GM18498 (cell line): ENCODE data around the gene SPTBN4.
"Not testable (repeated sequence)": the region's sequence is repeated elsewhere in the genome, so short reads cannot be mapped to it uniquely, and the experiment has no call there.

Source experiments
- ATAC-seq: cut with Tn5 transposase; IDR thresholded peaks from one replicate; pipeline ENCODE4 v1.9.1; 2021; ENCODE audit warnings: mild to moderate bottlenecking, moderate library complexity; ENCODE audit not compliant: unreplicated experiment

The SPTBN4 gene

GRCh38 chr19:40502647-40503319, 36.0 kb downstream of the SPTBN4 start:
- ATAC-seq, result no peak

DNA sequence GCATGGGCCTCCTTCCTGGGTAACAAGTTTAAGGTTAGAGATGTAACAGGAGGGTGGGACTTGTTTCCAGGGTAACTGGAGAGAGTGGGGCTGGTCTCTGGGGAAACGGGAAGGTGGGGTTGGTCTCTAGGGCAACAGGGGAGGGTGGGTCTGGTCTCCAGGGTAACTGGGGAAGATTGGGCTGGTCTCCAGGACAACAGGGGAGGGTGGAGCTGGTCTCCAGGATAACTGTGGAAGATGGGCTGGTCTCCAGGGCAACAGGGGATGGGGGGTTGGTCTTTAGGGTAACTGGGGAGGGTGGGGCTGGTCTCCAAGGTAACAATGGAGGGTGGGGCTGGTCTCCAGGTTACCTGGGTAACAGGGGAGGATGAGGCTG, 36.5 kb downstream of the SPTBN4 start:
- no peak for ATAC-seq

GRCh38 chr19:40506099-40506498, 39.3 kb downstream of the SPTBN4 start:
- no peak for ATAC-seq

- no peak for ATAC-seq
These were observed 41.1 kb downstream of the SPTBN4 start for GRCh38 chr19:40507892-40508291.

GRCh38 chr19:40508739-40509260, 42.0 kb downstream of the SPTBN4 start:
- no peak for ATAC-seq

DNA sequence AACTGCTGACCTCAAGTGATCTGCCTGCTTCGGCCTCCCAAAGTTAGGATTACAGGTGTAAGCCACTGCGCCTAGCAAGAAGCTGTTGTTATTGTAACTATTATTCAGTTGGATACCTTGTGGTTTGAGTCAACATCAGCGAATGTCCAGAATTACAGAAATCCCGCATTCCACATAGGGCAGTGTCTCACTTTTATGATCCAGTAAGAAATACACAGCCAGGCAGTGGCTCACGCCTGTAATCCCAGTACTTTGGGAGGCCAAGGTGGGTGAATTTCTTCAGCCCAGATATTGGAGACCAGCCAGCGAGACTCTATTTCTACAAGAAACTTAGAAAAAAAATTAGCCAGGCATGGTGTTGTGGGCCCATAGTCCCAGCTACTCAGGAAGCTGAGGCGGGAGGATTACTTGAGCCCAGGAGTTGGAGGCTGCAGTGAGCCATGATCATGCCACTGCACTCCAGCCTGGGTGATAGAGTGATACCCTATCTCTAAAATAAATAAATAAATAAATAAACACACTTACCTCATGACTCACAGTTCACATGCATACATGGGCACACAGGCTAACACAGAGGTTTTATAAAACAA, 43.8 kb downstream of the SPTBN4 start:
- no peak for ATAC-seq

DNA sequence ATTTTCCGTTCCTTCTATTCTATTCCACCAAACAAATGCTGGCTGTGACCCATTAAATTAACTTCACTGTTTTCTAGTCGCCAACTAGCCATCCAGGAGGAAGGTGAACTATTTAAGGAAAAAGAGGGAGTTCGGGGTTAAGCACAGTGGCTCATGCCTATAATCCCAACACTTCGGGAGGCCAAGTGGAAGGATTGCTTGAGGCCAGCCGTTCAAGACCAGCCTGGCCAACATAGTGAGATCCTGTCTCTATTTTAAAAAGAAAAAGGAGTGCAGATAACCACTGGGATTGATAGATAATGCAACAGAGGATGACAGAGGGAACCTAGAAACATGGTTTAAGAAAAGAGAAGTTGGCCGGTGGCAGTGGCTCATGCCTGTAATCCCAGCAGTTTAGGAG, 44.7 kb downstream of the SPTBN4 start:
- ATAC-seq, result no peak

DNA sequence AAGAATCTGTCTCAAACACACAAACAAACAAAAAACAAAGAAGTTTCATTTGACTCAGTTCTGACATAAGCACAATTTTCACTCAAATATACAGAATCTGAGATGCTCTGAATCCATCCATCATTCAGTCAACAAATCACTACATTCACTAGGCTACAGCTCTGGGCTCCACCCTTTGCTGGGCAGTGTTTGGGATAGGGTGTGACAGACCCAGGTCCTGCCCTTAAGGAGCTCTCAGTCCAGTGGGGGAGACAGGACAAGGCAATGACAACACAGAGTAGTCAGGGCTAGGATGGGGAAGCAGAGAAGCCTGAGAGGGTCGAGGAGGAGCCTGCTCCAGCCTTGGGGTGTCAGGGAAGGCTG, 45.3 kb downstream of the SPTBN4 start:
- no peak for ATAC-seq

GRCh38 chr19:40512473-40513344, 45.9 kb downstream of the SPTBN4 start:
- no peak for ATAC-seq

GRCh38 chr19:40513345-40513678, 46.5 kb downstream of the SPTBN4 start:
- no peak for ATAC-seq

- ATAC-seq, result no peak
These were observed 47.0 kb downstream of the SPTBN4 start for GRCh38 chr19:40513741-40514315.

GRCh38 chr19:40517248-40517647, 50.4 kb downstream of the SPTBN4 start:
- ATAC-seq, result no peak

- ATAC-seq, result no peak
These were observed 52.8 kb downstream of the SPTBN4 start for GRCh38 chr19:40519352-40520322.

DNA sequence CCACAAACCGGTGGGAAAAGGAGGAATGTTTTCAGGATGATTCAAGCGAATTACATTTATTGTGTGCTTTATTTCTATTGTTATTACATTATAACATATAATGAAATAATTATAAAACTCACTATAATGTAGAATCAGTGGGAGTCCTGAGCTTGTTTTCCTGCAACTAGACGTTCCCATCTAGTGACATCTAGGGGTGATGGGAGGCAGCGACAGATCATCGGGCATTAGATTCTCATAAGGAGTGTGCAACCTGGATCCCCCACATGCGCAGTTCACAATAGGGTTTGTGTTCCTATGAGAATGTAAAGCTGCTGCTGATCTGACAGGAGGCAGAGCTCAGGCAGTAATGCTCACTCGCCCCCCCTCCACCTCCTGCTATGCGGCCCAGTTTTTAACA, 54.5 kb downstream of the SPTBN4 start:
- ATAC-seq, result no peak

- ATAC-seq, result not testable (repeated sequence)
These were observed 55.1 kb downstream of the SPTBN4 start for GRCh38 chr19:40521900-40522299.

DNA sequence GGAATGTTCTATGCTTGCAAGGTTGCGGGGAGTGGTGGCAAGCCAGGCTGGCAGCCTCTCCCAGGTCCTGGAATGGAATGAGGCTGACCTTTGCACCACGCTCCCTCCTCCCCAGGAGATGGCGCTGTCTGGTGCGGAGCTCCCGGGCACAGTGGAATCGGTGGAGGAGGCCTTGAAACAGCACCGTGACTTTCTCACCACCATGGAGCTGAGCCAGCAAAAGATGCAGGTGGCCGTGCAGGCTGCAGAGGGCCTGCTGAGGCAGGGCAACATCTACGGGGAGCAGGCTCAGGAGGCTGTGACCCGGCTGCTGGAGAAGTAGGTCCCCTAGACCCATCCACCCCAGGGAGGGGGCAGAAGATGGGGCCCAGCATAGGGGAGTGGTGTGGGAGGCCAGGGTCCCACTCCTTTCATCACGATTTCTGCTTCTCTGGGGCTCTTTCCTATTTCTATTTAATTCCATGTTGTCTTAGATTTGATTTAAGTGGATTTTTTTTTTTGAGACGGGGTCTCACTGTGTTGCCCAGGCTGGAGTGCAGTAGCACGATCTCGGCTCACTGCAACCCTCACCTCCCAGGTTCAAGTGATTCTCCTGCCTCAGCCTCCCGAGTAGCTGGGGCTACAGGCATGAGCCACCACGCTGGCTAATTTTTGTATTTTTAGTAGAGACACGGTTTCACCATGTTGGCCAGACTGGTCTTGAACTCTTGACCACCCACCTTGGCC, 56.7 kb downstream of the SPTBN4 start:
- no peak for ATAC-seq

- ATAC-seq, result no peak
These were observed 57.3 kb downstream of the SPTBN4 start for GRCh38 chr19:40524133-40524549.

- ATAC-seq, result no peak
These were observed 57.9 kb downstream of the SPTBN4 start for GRCh38 chr19:40524655-40525054.

DNA sequence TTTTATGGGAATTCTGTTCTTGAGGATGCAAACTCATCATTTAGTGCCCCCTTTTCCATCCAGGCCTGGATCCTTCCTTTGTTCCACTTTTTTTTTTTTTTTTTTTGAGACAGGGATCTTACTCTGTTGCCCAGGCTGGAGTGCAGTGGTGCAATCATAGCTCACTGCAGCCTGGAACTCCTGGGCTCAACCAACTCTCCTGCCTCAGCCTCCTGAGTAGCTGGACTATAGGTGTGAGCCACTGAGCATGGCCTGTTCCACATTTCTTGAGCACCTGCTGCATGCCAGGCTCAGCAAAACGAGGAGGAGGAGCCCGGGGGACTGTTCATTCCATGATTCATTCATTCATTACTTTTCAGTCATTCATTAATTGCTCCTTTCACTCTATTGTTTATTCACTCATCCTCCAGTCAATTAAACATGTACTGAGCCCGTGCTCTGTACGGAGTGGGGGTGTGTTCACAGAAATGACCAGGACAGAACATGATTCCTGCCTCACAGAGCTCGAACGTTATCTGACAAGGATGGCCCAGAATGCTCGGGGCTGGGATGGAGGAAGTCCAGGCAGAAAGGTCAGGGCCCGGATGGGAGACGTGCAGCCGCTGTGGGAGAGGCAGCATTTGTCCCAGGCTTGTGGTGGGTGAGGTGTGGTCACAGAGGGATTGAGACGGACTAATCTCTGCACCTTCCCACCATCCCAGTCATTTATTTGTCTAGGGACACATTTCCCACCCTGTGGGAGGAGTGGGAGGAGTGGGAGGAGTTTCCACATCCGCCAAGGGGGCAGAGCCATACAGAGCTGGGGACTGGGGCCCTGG, 58.6 kb downstream of the SPTBN4 start:
- no peak for ATAC-seq
